Measurements from ENCODE around the gene THBS2.

DNA sequence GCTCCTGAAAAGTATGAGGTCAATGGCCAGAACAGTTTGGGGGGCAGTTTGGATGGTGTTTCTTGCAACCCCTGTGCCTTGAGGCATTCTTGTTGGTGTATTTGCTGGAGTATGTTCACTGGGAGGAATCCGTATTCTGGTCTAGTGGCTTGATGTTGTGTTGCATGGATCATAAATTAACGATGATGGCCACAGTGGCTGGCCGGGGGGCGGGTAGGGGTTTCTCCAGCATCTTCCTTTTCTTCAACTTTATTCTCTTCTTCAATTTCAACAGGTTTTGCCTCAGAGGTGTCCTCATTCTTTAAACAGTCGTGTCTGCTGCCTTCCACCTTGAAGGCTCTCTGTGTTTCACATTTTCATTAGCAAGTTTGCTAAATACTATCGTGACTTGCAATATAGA, 43.0 kb upstream of the THBS2 start:
- TF ChIP-seq POLR2AphosphoS5 (IDR thresholded peaks at IDR 0.05; ENCODE audit: low read depth, low read length) (no peak), TAF1 (IDR thresholded peaks at IDR 0.05; ENCODE audit: borderline replicate concordance, insufficient read depth, low read length) (no peak), SIN3A (IDR thresholded peaks at IDR 0.05; ENCODE audit: borderline replicate concordance, insufficient read depth, low read length) (no peak), FOXP2 (optimal IDR thresholded peaks at IDR 0.05; ENCODE audit: borderline replicate concordance, extremely low read depth, extremely low read length, insufficient read depth) (no peak)
- TF ChIP-seq, protein P1, sequence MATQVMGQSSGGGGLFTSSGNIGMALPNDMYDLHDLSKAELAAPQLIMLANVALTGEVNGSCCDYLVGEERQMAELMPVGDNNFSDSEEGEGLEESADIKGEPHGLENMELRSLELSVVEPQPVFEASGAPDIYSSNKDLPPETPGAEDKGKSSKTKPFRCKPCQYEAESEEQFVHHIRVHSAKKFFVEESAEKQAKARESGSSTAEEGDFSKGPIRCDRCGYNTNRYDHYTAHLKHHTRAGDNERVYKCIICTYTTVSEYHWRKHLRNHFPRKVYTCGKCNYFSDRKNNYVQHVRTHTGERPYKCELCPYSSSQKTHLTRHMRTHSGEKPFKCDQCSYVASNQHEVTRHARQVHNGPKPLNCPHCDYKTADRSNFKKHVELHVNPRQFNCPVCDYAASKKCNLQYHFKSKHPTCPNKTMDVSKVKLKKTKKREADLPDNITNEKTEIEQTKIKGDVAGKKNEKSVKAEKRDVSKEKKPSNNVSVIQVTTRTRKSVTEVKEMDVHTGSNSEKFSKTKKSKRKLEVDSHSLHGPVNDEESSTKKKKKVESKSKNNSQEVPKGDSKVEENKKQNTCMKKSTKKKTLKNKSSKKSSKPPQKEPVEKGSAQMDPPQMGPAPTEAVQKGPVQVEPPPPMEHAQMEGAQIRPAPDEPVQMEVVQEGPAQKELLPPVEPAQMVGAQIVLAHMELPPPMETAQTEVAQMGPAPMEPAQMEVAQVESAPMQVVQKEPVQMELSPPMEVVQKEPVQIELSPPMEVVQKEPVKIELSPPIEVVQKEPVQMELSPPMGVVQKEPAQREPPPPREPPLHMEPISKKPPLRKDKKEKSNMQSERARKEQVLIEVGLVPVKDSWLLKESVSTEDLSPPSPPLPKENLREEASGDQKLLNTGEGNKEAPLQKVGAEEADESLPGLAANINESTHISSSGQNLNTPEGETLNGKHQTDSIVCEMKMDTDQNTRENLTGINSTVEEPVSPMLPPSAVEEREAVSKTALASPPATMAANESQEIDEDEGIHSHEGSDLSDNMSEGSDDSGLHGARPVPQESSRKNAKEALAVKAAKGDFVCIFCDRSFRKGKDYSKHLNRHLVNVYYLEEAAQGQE (IDR thresholded peaks at IDR 0.05; ENCODE audit: insufficient read depth in 1 of 2, low read depth in 2 of 2, low read length in 2 of 2) = no peak
